COLO668 (cell line): Measurements from ENCODE around the gene GSC.
"Not testable (repeated sequence)": the region's sequence is repeated elsewhere in the genome, so short reads cannot be mapped to it uniquely, and the experiment has no call there.

Source experiments
- DNase-seq: peaks from one replicate; lab custom pipeline; 2025; ENCODE audit not compliant: unreplicated experiment; lab: John Stamatoyannopoulos, UW

GSC gene

GRCh38 chr14:94747739-94748138 is 22.2 kb downstream of the GSC start:
- DNase-seq, result no peak

- not testable (repeated sequence) for DNase-seq
Measured at GRCh38 chr14:94747153-94747552, 22.8 kb downstream of the GSC start.

- no peak for DNase-seq
Measured at GRCh38 chr14:94746131-94746530, 23.8 kb downstream of the GSC start.

GRCh38 chr14:94738751-94739150 is 31.2 kb downstream of the GSC start:
- DNase-seq, result no peak

- DNase-seq, result no peak
Measured at GRCh38 chr14:94738097-94738496, 31.8 kb downstream of the GSC start.

- DNase-seq, result no peak
Measured at GRCh38 chr14:94728950-94729349, 41.0 kb downstream of the GSC start.

GRCh38 chr14:94728440-94728839 is 41.5 kb downstream of the GSC start:
- not testable (repeated sequence) for DNase-seq

- not testable (repeated sequence) for DNase-seq
Measured at GRCh38 chr14:94726649-94727048, 43.3 kb downstream of the GSC start.

- no peak for DNase-seq
Measured at GRCh38 chr14:94724993-94725392, 44.9 kb downstream of the GSC start.

- DNase-seq, result no peak
Measured at GRCh38 chr14:94722397-94722796, 47.5 kb downstream of the GSC start.
